Kidney epithelial cell (primary cell): Measurements from ENCODE around the gene ARL5A. TPM values are rescaled to one million over a fixed set of nuclear protein-coding genes. Genes with fewer than 3 reads are reported as not detected.

Source experiments
- DNase-seq: peaks from one replicate; pipeline ENCODE4 v3.0.0-alpha.2; 2010; ENCODE audit warnings: low read depth
- H3K27me3 ChIP-seq: 2 replicates; pipeline ENCODE4 v1.6.0; 2011; ENCODE audit warnings: low read length; ENCODE audit not compliant: control insufficient read depth, insufficient read depth
- H3K36me3 ChIP-seq: 2 replicates; pipeline ENCODE4 v1.5.1; 2011; ENCODE audit warnings: low read length; ENCODE audit not compliant: control insufficient read depth, insufficient read depth
- H3K4me3 ChIP-seq: 2 replicates; pipeline ENCODE4 v1.5.1; 2011; ENCODE audit warnings: low read depth, mild to moderate bottlenecking, control low read depth, low read length
- total RNA-seq: library from RNA; depleted of rRNA; stranded (reverse); fragments of >200 nt; gene quantifications from 2 replicates; pipeline ENCODE4 v1.2.3, GENCODE V29; 2015
- TF ChIP-seq, protein P1 (sequence below): IDR thresholded peaks from 2 replicates; pipeline ENCODE4 v1.5.1; 2011; ENCODE audit warnings: mild to moderate bottlenecking, moderate library complexity, low read length, control low read depth, inconsistent platforms; ENCODE audit not compliant: insufficient read depth, poor library complexity, severe bottlenecking

The ARL5A gene
- total RNA-seq, 1 donor from 2014 or later = 50.4 TPM

DNA sequence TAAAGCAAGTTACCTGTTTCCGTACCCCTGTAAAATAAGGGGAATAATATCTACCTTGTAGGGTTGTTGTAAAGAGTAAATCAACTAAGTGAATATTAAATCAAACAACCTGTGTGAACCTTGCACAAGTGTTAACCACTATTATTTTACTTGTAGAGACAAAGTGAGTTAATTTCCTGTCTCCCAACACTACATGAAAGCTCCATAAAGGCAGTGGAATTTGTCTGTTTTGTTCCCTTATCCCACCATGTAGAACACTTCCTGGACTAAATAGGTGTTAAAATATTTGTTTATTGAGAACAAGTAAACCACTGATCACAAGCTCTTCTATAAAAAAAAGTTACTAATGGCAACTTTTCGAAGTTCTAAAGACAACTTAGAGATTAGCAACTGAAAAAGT is 3.3 kb downstream of the ARL5A start:
- Histone ChIP-seq H3K27me3 (no peaks in the 10 kb centered on the region), H3K36me3 (no peaks in the 10 kb centered on the region), H3K4me3 (no peak overlapping the region)
- no peak for DNase-seq
- TF ChIP-seq, protein P1, sequence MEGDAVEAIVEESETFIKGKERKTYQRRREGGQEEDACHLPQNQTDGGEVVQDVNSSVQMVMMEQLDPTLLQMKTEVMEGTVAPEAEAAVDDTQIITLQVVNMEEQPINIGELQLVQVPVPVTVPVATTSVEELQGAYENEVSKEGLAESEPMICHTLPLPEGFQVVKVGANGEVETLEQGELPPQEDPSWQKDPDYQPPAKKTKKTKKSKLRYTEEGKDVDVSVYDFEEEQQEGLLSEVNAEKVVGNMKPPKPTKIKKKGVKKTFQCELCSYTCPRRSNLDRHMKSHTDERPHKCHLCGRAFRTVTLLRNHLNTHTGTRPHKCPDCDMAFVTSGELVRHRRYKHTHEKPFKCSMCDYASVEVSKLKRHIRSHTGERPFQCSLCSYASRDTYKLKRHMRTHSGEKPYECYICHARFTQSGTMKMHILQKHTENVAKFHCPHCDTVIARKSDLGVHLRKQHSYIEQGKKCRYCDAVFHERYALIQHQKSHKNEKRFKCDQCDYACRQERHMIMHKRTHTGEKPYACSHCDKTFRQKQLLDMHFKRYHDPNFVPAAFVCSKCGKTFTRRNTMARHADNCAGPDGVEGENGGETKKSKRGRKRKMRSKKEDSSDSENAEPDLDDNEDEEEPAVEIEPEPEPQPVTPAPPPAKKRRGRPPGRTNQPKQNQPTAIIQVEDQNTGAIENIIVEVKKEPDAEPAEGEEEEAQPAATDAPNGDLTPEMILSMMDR = no peak

DNA sequence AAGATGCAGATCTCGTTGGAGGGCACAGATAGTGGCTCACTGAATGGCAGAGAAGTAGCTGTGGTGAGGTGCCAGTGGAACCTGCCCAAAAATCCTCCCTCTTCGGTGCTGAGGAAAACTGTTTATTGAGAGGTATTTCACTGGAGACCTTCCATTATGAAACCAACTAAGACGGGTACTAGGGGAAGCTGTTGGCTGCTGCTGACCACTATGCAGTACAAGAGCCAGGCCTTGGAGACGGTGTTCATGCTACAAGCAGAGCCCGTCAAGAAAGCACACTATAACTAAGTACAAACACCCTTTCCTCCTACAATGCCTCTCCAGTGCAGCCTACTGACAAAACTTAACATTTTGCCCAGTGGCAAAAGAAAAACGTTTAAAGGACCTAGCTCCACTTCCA is 4.6 kb downstream of the ARL5A start:
- TF ChIP-seq, protein P1 = no peak
- no peaks in the 10 kb centered on the region for H3K27me3 ChIP-seq
- DNase-seq = no peak
- no peaks in the 10 kb centered on the region for H3K36me3 ChIP-seq
- no peak overlapping the region for H3K4me3 ChIP-seq

GRCh38 chr2:151819920-151820319 is 8.3 kb downstream of the ARL5A start:
- Histone ChIP-seq H3K4me3 (no peak overlapping the region), H3K36me3 (no peaks in the 10 kb centered on the region), H3K27me3 (no peaks in the 10 kb centered on the region)
- TF ChIP-seq, protein P1 = no peak
- no peak for DNase-seq

DNA sequence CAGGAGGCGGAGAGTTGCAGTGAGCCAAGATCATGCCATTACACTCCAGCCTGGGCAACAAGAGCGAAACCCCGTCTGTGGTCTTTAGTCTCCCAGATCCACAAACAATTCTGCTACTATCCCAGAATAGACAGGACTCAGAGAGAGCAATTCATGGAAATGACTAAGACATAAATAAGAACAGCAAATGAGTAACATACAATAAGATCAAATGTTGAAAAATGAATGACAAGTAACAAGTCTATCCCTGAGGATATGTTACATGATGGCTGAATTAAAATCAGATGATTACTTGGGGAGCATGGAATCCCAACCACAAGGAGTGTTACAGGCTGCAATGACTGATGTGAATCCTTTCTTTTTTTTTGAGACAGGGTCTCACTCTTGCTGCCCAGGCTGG is 10.3 kb downstream of the ARL5A start:
- Histone ChIP-seq H3K27me3 (no peaks in the 10 kb centered on the region), H3K4me3 (no peak overlapping the region), H3K36me3 (no peaks in the 10 kb centered on the region)
- DNase-seq = no peak
- TF ChIP-seq, protein P1 = no peak

DNA sequence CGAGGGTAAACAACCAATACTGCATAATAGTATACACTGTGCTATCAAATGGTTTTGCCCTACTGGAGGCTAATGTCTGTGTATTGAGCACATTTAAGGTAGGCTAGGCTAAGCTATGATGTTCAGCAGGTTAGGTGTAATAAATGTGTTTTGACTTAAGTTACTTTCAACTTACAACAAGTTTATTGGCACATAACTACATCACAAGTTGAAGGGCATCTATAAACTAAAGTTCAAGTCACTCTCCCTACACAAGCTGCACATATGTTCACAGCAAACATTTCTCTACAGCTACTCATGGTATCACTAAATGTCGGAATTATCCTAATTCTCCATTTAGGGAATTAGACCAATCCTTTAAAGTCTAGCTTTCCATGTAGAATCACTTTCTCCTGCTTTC is 11.4 kb downstream of the ARL5A start:
- TF ChIP-seq, protein P1 = no peak
- Histone ChIP-seq H3K36me3 (no peaks in the 10 kb centered on the region), H3K27me3 (no peaks in the 10 kb centered on the region), H3K4me3 (no peak overlapping the region)
- DNase-seq = no peak

- Histone ChIP-seq H3K4me3 (no peak overlapping the region), H3K27me3 (no peaks in the 10 kb centered on the region), H3K36me3 (no peaks in the 10 kb centered on the region)
- TF ChIP-seq, protein P1 = no peak
- DNase-seq = no peak
Observed at GRCh38 chr2:151815821-151816489, 12.3 kb downstream of the ARL5A start.
